ENCODE results near the gene ZNF516. TPM values are rescaled to one million over a fixed set of nuclear protein-coding genes. Genes with fewer than 3 reads are reported as not detected.
A peak's percentile ranks its signal among the peaks of the same experiment; 100 is the strongest.

ZNF516 gene
- total and polyA plus RNA-seq, 10 of the 15 experiments (the other 5 are each of a cell fraction or from before 2014, with no cell fraction given), result 2.0 to 32.0 (median 8.3) TPM

DNA sequence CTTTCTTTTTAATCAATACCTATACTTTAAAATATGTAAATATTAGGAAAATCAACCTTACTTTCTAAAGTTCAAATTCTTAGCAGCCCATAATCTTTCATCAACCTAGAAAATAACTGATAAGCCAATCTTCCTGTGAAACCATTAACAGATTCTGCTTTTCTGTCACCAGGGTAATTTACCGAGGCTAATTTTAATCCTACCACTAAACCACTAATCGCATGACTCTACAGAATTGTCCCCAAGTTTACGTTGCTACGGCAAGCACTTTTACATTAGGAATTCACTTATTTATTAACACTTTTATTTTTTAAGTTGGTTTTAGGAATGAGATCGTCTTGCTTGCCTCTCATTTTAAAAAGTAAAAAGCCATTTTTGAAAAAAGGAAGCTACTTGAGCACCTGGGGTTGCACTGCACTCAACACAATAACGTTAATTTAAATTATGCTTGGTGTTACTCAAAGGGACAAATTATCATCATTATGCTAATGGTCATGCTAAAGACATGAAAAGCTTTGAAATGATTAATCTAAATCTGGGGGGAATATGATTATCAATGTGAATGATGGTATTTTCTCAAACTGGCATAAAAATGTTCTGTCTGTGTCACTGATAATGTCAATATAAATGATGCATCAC lies 10.2 kb downstream of the ZNF516 start (continued):
- TF ChIP-seq ZBTB40 (IDR thresholded peaks at IDR 0.05; ENCODE audit: borderline replicate concordance) (no peak), NFYA (IDR thresholded peaks at IDR 0.05; ENCODE audit: borderline replicate concordance, low read depth, low read length) (no peak), SIN3A (IDR thresholded peaks at IDR 0.05; ENCODE audit: low read depth, low read length) (no peak), NRF1 (conservative IDR thresholded peaks at IDR 0.05; ENCODE audit: low read depth, low read length) (no peak), PML (IDR thresholded peaks at IDR 0.05; ENCODE audit: low read length) (no peak), MTA2 (IDR thresholded peaks at IDR 0.05; ENCODE audit: low read depth) (peak; percentile 86), BMI1 (IDR thresholded peaks at IDR 0.05; ENCODE audit: borderline replicate concordance) (no peak), PAX5 (IDR thresholded peaks at IDR 0.05; ENCODE audit: borderline replicate concordance, low read depth, low read length) (no peak), ZZZ3 (IDR thresholded peaks at IDR 0.05; ENCODE audit: control insufficient read depth, insufficient read length, low read depth) (no peak)
- TF ChIP-seq, protein P1, sequence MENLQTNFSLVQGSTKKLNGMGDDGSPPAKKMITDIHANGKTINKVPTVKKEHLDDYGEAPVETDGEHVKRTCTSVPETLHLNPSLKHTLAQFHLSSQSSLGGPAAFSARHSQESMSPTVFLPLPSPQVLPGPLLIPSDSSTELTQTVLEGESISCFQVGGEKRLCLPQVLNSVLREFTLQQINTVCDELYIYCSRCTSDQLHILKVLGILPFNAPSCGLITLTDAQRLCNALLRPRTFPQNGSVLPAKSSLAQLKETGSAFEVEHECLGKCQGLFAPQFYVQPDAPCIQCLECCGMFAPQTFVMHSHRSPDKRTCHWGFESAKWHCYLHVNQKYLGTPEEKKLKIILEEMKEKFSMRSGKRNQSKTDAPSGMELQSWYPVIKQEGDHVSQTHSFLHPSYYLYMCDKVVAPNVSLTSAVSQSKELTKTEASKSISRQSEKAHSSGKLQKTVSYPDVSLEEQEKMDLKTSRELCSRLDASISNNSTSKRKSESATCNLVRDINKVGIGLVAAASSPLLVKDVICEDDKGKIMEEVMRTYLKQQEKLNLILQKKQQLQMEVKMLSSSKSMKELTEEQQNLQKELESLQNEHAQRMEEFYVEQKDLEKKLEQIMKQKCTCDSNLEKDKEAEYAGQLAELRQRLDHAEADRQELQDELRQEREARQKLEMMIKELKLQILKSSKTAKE (IDR thresholded peaks at IDR 0.05; ENCODE audit: low read depth, poor library complexity, severe bottlenecking), result peak; percentile 23
- TF ChIP-seq, protein P2, sequence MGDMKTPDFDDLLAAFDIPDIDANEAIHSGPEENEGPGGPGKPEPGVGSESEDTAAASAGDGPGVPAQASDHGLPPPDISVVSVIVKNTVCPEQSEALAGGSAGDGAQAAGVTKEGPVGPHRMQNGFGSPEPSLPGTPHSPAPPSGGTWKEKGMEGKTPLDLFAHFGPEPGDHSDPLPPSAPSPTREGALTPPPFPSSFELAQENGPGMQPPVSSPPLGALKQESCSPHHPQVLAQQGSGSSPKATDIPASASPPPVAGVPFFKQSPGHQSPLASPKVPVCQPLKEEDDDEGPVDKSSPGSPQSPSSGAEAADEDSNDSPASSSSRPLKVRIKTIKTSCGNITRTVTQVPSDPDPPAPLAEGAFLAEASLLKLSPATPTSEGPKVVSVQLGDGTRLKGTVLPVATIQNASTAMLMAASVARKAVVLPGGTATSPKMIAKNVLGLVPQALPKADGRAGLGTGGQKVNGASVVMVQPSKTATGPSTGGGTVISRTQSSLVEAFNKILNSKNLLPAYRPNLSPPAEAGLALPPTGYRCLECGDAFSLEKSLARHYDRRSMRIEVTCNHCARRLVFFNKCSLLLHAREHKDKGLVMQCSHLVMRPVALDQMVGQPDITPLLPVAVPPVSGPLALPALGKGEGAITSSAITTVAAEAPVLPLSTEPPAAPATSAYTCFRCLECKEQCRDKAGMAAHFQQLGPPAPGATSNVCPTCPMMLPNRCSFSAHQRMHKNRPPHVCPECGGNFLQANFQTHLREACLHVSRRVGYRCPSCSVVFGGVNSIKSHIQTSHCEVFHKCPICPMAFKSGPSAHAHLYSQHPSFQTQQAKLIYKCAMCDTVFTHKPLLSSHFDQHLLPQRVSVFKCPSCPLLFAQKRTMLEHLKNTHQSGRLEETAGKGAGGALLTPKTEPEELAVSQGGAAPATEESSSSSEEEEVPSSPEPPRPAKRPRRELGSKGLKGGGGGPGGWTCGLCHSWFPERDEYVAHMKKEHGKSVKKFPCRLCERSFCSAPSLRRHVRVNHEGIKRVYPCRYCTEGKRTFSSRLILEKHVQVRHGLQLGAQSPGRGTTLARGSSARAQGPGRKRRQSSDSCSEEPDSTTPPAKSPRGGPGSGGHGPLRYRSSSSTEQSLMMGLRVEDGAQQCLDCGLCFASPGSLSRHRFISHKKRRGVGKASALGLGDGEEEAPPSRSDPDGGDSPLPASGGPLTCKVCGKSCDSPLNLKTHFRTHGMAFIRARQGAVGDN (IDR thresholded peaks at IDR 0.05), result no peak
- TF ChIP-seq, protein P3, sequence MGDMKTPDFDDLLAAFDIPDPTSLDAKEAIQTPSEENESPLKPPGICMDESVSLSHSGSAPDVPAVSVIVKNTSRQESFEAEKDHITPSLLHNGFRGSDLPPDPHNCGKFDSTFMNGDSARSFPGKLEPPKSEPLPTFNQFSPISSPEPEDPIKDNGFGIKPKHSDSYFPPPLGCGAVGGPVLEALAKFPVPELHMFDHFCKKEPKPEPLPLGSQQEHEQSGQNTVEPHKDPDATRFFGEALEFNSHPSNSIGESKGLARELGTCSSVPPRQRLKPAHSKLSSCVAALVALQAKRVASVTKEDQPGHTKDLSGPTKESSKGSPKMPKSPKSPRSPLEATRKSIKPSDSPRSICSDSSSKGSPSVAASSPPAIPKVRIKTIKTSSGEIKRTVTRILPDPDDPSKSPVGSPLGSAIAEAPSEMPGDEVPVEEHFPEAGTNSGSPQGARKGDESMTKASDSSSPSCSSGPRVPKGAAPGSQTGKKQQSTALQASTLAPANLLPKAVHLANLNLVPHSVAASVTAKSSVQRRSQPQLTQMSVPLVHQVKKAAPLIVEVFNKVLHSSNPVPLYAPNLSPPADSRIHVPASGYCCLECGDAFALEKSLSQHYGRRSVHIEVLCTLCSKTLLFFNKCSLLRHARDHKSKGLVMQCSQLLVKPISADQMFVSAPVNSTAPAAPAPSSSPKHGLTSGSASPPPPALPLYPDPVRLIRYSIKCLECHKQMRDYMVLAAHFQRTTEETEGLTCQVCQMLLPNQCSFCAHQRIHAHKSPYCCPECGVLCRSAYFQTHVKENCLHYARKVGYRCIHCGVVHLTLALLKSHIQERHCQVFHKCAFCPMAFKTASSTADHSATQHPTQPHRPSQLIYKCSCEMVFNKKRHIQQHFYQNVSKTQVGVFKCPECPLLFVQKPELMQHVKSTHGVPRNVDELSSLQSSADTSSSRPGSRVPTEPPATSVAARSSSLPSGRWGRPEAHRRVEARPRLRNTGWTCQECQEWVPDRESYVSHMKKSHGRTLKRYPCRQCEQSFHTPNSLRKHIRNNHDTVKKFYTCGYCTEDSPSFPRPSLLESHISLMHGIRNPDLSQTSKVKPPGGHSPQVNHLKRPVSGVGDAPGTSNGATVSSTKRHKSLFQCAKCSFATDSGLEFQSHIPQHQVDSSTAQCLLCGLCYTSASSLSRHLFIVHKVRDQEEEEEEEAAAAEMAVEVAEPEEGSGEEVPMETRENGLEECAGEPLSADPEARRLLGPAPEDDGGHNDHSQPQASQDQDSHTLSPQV (IDR thresholded peaks at IDR 0.05), result no peak

All from GM12878 (cell line).